Smooth muscle cell (in vitro differentiated cells): Measurements from ENCODE around the gene BACH2. TPM values are rescaled to one million over a fixed set of nuclear protein-coding genes. Genes with fewer than 3 reads are reported as not detected.
A peak's percentile ranks its signal among the peaks of the same experiment; 100 is the strongest.

ENCODE experiments used
- DNase-seq: peaks from one replicate; lab custom pipeline; 2025; ENCODE audit not compliant: unreplicated experiment; lab: John Stamatoyannopoulos, UW
- H2AFZ ChIP-seq: fragments of 200-600 bp; sonication (generic); 2 replicates; pipeline ENCODE4 v1.6.0; 2016; ENCODE audit warnings: antibody characterized with exemption, low read depth, mild to moderate bottlenecking
- H3F3A ChIP-seq: fragments of 200-600 bp; sonication (generic); 2 replicates; pipeline ENCODE4 v1.6.0; 2017; ENCODE audit warnings: antibody characterized with exemption, low read depth
- H3K27ac ChIP-seq: fragments of 200-600 bp; sonication (generic); 2 replicates; pipeline ENCODE4 v1.5.1; 2016; ENCODE audit warnings: low read depth, mild to moderate bottlenecking
- H3K27me3 ChIP-seq: fragments of 200-600 bp; sonication (generic); 2 replicates; pipeline ENCODE4 v1.6.1; 2016; ENCODE audit warnings: low read depth, mild to moderate bottlenecking
- H3K36me3 ChIP-seq: fragments of 200-600 bp; sonication (generic); 2 replicates; pipeline ENCODE4 v1.5.1; 2016; ENCODE audit warnings: low read depth
- H3K4me1 ChIP-seq: fragments of 200-600 bp; sonication (generic); 2 replicates; pipeline ENCODE4 v1.5.1; 2016; ENCODE audit warnings: low read depth
- H3K4me2 ChIP-seq: fragments of 200-600 bp; sonication (generic); 2 replicates; pipeline ENCODE4 v1.6.0; 2016; ENCODE audit warnings: mild to moderate bottlenecking
- H3K4me3 ChIP-seq: fragments of 200-600 bp; sonication (generic); 2 replicates; pipeline ENCODE4 v1.5.1; 2016; ENCODE audit warnings: mild to moderate bottlenecking
- H3K79me2 ChIP-seq: fragments of 200-600 bp; sonication (generic); 2 replicates; pipeline ENCODE4 v1.6.0; 2016; ENCODE audit warnings: low read depth, mild to moderate bottlenecking
- H3K9ac ChIP-seq: fragments of 200-600 bp; sonication (generic); 2 replicates; pipeline ENCODE4 v1.6.0; 2016; ENCODE audit warnings: low read depth
- H3K9me3 ChIP-seq: fragments of 200-600 bp; sonication (generic); replicated peaks from 2 replicates; pipeline ENCODE4 v1.5.1; 2016; ENCODE audit warnings: low read depth
- H4K20me1 ChIP-seq: fragments of 200-600 bp; sonication (generic); 2 replicates; pipeline ENCODE4 v1.6.0; 2016; ENCODE audit warnings: low read depth
- CTCF ChIP-seq: fragments of 200-600 bp; sonication (generic); IDR thresholded peaks from 2 replicates; pipeline ENCODE4 v1.5.1; 2017; ENCODE audit warnings: borderline replicate concordance, mild to moderate bottlenecking, antibody characterized with exemption; ENCODE audit not compliant: insufficient read depth, poor library complexity, severe bottlenecking
- WGBS: methylation state at CpG from one replicate; pipeline ENCODE4 v1.1.7; 2016; ENCODE audit warnings: low lambda C conversion rate; 5-methylcytosine and 5-hydroxymethylcytosine counted together
- polyA plus RNA-seq: library from polyadenylated mRNA; unstranded; fragments of >200 nt; fragmentation: Nextera tagmentation; extraction: Ambion mirVana; gene quantifications from 2 replicates; pipeline ENCODE4 v1.2.1, GENCODE V29; 2016
- total RNA-seq: library from RNA; depleted of rRNA; stranded (reverse); fragments of >200 nt; gene quantifications from 2 replicates; pipeline ENCODE4 v1.2.3, GENCODE V29; 2014

Gene BACH2
- total and polyA plus RNA-seq, 2 experiments from 2014 or later = 3.0 to 4.5 TPM

GRCh38 chr6:90068703-90069523, 227.7 kb downstream of the BACH2 start:
- Histone ChIP-seq H3K9me3 (no peaks in the 10 kb centered on the region), H3K4me3 (no peak overlapping the region), H4K20me1 (no peaks in the 10 kb centered on the region), H2AFZ (no peak overlapping the region), H3F3A (no peaks in the 10 kb centered on the region), H3K79me2 (no peaks in the 10 kb centered on the region), H3K4me1 (peaks cover 9% of the 10 kb centered on the region), H3K4me2 (no peak overlapping the region), H3K9ac (no peak overlapping the region), H3K27ac (peak overlapping the region; percentile 0), H3K27me3 (no peaks in the 10 kb centered on the region), H3K36me3 (no peaks in the 10 kb centered on the region)
- no peak for DNase-seq
- no peak for TF ChIP-seq CTCF
- 81% methylated on average over 12 of the region's 12 CpGs for WGBS

GRCh38 chr6:90068264-90068663, 228.4 kb downstream of the BACH2 start:
- TF ChIP-seq CTCF = no peak
- no peak overlapping the region for H2AFZ ChIP-seq
- no peak overlapping the region for H3K9ac ChIP-seq
- 15% methylated on average over 2 of the region's 2 CpGs for WGBS
- H3K79me2 ChIP-seq = no peaks in the 10 kb centered on the region
- H3K4me3 ChIP-seq = no peak overlapping the region
- H3F3A ChIP-seq = no peaks in the 10 kb centered on the region
- H3K36me3 ChIP-seq = no peaks in the 10 kb centered on the region
- no peaks in the 10 kb centered on the region for H4K20me1 ChIP-seq
- peaks cover 3% of the 10 kb centered on the region for H3K4me1 ChIP-seq
- H3K27ac ChIP-seq = peak overlapping the region; percentile 0
- H3K27me3 ChIP-seq = no peaks in the 10 kb centered on the region
- H3K4me2 ChIP-seq = no peak overlapping the region
- no peaks in the 10 kb centered on the region for H3K9me3 ChIP-seq
- DNase-seq = no peak

GRCh38 chr6:90066697-90067096, 229.9 kb downstream of the BACH2 start:
- no peaks in the 10 kb centered on the region for H3K36me3 ChIP-seq
- H4K20me1 ChIP-seq = no peaks in the 10 kb centered on the region
- H3K27me3 ChIP-seq = no peaks in the 10 kb centered on the region
- DNase-seq = no peak
- H3K4me3 ChIP-seq = no peak overlapping the region
- no peak for TF ChIP-seq CTCF
- no peaks in the 10 kb centered on the region for H3K79me2 ChIP-seq
- H3K27ac ChIP-seq = no peak overlapping the region
- no peak overlapping the region for H2AFZ ChIP-seq
- no peaks in the 10 kb centered on the region for H3K9me3 ChIP-seq
- no peak overlapping the region for H3K4me2 ChIP-seq
- H3K4me1 ChIP-seq = no peaks in the 10 kb centered on the region
- 94% methylated on average over 4 of the region's 4 CpGs for WGBS
- no peak overlapping the region for H3K9ac ChIP-seq
- H3F3A ChIP-seq = no peaks in the 10 kb centered on the region

GRCh38 chr6:90065173-90065572, 231.5 kb downstream of the BACH2 start:
- H3F3A ChIP-seq = no peaks in the 10 kb centered on the region
- H3K27me3 ChIP-seq = no peaks in the 10 kb centered on the region
- H3K4me1 ChIP-seq = no peaks in the 10 kb centered on the region
- H3K9me3 ChIP-seq = no peaks in the 10 kb centered on the region
- H3K4me3 ChIP-seq = no peak overlapping the region
- H3K4me2 ChIP-seq = no peak overlapping the region
- no peak overlapping the region for H3K9ac ChIP-seq
- H4K20me1 ChIP-seq = no peaks in the 10 kb centered on the region
- H3K36me3 ChIP-seq = no peaks in the 10 kb centered on the region
- 90% methylated on average over 2 of the region's 2 CpGs for WGBS
- H2AFZ ChIP-seq = no peak overlapping the region
- H3K27ac ChIP-seq = no peak overlapping the region
- TF ChIP-seq CTCF = no peak
- DNase-seq = no peak
- H3K79me2 ChIP-seq = no peaks in the 10 kb centered on the region
